Sciatic nerve (tissue), 2 donors: ENCODE data around the gene ITCH. TPM values are rescaled to one million over a fixed set of nuclear protein-coding genes. Genes with fewer than 3 reads are reported as not detected.

Experiments used
- ATAC-seq: fragments of 200-7000 bp; cut with Tn5 transposase; one replicate; pipeline ENCODE4 v1.9.1; 2020; ENCODE audit warnings: mild to moderate bottlenecking, moderate library complexity
- DNase-seq: peaks from one replicate; pipeline ENCODE4 v3.0.0-alpha.2; 2020; ENCODE audit warnings: low spot score
- intact Hi-C: fragments of 100-400 bp; cut with DNase I; formaldehyde crosslinking; loops from one replicate; pipeline ENCODE4 v1.14.2; 2022
- microRNA-seq: library from miRNA; unstranded; fragments of <30 nt; microRNA quantifications from one replicate; pipeline ENCODE4 v1.2.0, GENCODE V29; 2020
- total RNA-seq: library from RNA; stranded (reverse); fragmentation: NEBNext Ultra II Directional; extraction: Animal tissue kit (Norgen Biotek cat#: 25700); gene quantifications from one replicate; pipeline ENCODE4 v1.2.1, GENCODE V29; 2021
- donor health status: DM: no; HTN: no; CAD: no.
- donor health status: DM: no; HTN: no; CAD: no.

The ITCH gene
- total RNA-seq, 1 donor from 2014 or later, result 84.3 TPM

DNA sequence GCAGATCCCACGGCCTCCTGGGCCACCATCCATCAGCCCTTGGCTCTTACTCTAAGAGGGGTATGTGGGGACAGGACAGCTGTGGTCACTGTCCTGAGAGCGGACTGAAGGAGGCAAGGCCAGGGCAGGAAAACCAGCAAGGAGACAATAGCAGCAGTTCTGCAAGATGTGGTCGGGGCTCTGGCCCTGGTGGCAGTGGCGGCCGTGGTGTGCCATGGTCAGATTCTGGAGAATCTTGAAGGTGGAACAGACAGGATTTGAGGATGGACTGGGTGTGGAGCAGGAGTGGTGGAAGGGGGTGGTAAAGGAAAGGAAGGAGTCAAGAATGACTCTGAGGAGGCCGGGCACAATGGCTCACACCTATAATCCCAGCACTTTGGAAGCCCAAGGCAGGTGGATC is 189.5 kb downstream of the ITCH start:
- ATAC-seq, result no peak
- intact Hi-C loops, result no loop called here
- DNase-seq, result no peak

DNA sequence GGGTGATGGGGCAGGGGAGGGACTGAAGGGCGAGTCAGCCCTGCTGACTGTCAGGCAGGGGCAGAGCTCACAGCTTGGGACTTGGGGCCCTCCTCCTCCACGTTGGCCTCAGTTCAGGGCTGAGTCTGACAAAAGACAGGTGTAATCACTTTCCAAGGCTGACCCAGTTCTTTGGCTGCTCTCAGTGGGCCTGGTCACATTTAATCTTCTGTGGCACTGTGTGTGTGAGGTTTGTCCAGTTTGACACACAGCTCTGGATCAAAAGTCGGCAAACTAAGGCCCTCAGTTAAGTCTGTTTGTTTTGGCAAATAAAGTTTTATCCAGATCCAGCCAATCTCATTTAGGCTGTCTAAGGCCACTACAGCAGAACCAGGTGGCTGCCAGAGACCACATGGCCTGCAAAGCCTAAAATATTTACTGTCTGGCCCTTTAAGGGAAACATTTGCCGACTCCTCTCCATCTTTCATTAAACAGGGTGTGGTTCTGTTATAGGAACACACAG is 190.3 kb downstream of the ITCH start:
- DNase-seq, result no peak
- intact Hi-C loops, result no loop called here
- ATAC-seq, result no peak

DNA sequence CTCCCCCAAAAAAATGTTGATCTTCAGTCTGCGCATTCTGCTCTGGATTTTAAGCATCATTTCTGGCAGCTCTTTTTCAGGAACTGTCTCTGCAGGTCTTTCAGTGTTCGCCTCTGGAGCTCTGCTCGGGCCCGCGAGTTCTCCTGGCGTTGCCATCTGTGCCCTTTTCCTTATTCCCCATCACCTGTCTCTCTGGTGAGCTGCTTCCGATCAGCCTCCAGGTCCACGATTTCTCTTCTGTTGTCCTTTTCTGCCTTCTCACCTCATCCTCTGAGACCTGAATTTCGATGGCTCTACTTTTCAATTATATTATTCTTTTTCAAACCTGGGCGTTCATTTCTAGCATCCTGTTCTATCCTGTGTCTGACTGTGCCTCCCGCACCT is 194.9 kb downstream of the ITCH start:
- no peak for DNase-seq
- no peak for ATAC-seq
- intact Hi-C loops, result no loop called here

DNA sequence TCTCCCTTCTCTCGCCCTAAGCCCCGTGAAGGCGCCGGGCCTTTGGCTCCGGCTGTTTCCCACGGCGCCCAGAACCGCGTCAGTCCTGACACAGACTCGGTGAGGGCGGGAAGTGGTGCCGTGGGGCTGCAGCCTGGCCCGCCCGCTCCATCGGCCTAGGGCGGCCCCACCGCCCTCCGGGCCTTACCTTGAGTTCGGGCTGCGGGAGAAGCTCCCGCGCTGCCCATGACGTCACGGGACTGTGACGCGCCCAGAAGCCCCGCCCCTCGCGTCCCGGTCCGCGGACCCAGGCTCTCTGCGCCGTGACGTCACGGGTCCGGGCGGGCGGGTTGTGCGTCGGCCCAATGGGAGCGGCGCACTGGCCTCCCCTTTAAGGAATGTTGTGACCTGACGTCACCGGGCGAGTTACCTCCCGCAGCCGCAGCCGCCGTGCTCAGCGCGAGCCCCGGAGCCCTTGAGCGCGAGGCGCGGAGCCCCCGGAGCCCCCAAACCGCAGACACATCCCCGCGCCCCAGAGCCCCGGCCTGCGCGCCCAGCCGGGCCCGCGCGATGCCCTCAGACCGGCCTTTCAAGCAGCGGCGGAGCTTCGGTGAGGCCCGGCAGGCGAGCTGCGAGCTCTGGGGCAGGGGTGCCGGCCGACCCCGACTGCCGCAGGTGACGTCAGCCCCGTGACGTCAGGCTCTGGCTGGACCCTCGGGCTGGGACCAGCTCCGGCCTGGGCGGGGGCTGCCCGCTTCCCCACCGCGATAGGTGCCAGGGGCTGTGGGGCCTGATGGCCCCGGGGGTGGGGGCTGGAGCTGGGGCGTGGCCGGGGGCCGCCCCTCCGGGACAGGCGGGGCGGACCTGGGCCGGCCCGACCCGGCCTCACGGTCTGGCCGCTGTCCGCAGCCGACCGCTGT is 195.5 kb downstream of the ITCH start, which contains the start of gene MAP1LC3A:
Gene MAP1LC3A, plus strand, starts transcription at position 399 of the 899 bp plus-strand sequence. Its CDS starts 151 bp downstream, at position 550.
- DNase-seq, result peak; percentile 99
- peak; percentile 96 for ATAC-seq
- intact Hi-C loops, result no loop called here

DNA sequence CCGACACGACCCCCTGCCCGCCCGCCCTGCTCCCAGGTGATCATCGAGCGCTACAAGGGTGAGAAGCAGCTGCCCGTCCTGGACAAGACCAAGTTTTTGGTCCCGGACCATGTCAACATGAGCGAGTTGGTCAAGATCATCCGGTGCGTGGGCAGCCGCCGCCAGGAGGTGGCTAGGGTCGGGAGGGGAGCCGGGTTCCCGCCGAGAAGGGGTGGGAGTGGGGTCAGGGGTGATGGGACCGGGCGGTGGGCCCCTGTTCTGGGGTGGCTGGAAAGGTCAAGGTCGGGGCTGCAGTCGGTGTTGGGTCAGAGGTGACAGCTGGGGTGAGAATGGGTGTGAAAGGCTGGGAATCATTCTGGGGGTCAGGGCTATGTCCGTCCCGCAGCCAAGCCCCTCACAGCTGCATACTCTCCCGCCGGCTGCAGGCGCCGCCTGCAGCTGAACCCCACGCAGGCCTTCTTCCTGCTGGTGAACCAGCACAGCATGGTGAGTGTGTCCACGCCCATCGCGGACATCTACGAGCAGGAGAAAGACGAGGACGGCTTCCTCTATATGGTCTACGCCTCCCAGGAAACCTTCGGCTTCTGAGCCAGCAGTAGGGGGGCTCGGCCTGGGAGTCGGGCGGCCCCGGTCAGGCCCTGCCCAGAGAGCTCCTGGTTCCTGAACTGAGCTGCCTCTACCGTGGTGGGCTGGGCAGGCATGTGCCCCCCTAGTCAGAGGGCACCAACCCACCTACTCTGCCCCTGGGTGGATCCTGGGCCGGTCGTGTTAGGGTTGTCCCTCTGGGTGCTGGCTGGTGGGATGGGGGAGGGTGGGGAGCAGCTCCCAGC is 196.5 kb downstream of the ITCH start:
- intact Hi-C loops, result no loop called here

DNA sequence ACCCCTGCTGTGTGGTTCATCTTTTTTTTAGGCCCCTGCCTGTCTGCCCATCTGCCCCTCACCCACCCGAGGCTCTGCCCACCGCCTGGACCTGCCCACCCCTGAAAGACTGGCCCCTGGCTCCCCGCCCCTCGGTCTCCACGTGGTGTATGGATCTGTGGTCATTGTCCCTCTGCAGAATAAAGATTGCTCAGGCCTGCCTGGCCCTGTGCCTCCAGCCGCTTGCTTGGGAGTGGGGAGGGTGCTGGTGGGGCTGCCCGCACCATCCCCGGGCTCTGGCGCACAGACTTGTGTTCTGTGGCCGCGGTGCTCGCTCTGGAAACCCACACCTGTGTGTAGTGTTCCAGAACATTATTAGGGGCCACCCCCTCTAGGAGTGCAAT is 197.1 kb downstream of the ITCH start:
- intact Hi-C loops, result no loop called here
- ATAC-seq (peak; percentile 10), DNase-seq (no peak)

More for the DNA sequence above, 196.5 kb downstream of the ITCH start:
- peak; percentile 11 for ATAC-seq
- peak; percentile 78 for DNase-seq

DNA sequence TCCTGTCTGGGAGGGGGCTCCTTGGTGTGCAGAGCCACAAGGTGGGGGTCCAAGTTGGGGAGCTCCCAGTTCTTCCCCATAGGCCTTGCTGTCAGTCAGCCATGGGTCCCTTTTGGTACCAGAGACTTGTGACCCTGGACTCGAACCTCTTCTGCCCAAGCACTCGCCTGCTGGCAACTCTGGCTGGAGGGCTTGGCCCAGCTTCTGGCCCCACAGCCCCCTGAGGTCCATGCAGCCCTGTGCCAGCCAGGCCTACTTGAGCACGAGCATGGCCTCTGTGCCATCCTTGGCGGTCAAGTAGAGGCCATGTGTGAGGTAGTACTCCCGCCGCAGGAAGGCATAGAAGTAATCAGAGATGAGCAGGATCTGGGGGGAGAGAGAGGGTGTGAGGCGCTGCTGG is 197.5 kb downstream of the ITCH start:
- intact Hi-C loops, result no loop called here
- no peak for DNase-seq
- no peak for ATAC-seq

Small RNA genes lying within 50 kb of the gene (microRNA-seq; reads per million reads assigned to microRNA genes)
- gene MIR644A, result not detected

Other genes with a start within 250 kb of the ITCH start
- gene ASIP, start 121.8 kb upstream of the ITCH start, total RNA-seq, result 3.0 TPM
- 48.1 TPM for gene AHCY, start 59.9 kb upstream of the ITCH start, total RNA-seq
- 247 TPM for gene DYNLRB1, start 153.1 kb downstream of the ITCH start, total RNA-seq
- gene MAP1LC3A, start 195.4 kb downstream of the ITCH start, total RNA-seq, result 72.1 TPM